HG02938 (cell line): ENCODE data around the gene PCDHGA4.
A peak's percentile ranks its signal among the peaks of the same experiment; 100 is the strongest.
"Not testable (repeated sequence)": the region's sequence is repeated elsewhere in the genome, so short reads cannot be mapped to it uniquely, and the experiment has no call there.

Experiments
- ATAC-seq: cut with Tn5 transposase; IDR thresholded peaks from one replicate; pipeline ENCODE4 v1.9.1; 2021; ENCODE audit warnings: mild to moderate bottlenecking, moderate library complexity; ENCODE audit not compliant: unreplicated experiment

The PCDHGA4 gene

GRCh38 chr5:141346017-141346416, 8.8 kb upstream of the PCDHGA4 start:
- ATAC-seq = not testable (repeated sequence)

GRCh38 chr5:141349917-141350619, 4.8 kb upstream of the PCDHGA4 start, which contains the start of gene PCDHGB1:
Gene PCDHGB1 (plus strand): TSS chr5:141350099. CDS start chr5:141350261, 162 bp downstream.
- peak; percentile 83 for ATAC-seq

GRCh38 chr5:141351591-141351990, 3.2 kb upstream of the PCDHGA4 start:
- ATAC-seq = no peak

- ATAC-seq = no peak
Observed at GRCh38 chr5:141355641-141356040, 820 bp downstream of the PCDHGA4 start.

GRCh38 chr5:141356133-141356532, 1.3 kb downstream of the PCDHGA4 start:
- ATAC-seq = no peak

- ATAC-seq = no peak
Observed at GRCh38 chr5:141356950-141357349, 2.1 kb downstream of the PCDHGA4 start.

GRCh38 chr5:141359790-141360426, 5.1 kb downstream of the PCDHGA4 start, which contains the start of gene PCDHGB2:
Gene PCDHGB2 (plus strand): TSS chr5:141359994. CDS start chr5:141360136, 142 bp downstream.
- peak; percentile 78 for ATAC-seq

GRCh38 chr5:141360685-141361084, 5.9 kb downstream of the PCDHGA4 start:
- no peak for ATAC-seq

GRCh38 chr5:141362719-141363118, 7.9 kb downstream of the PCDHGA4 start:
- no peak for ATAC-seq

GRCh38 chr5:141363952-141364660, 9.3 kb downstream of the PCDHGA4 start, which contains the start of gene PCDHGA5:
Gene PCDHGA5 (plus strand): TSS chr5:141364162. CDS start chr5:141364331, 169 bp downstream.
- no peak for ATAC-seq

GRCh38 chr5:141366016-141366896, 11.4 kb downstream of the PCDHGA4 start:
- no peak for ATAC-seq

- ATAC-seq = peak; percentile 64
Observed at GRCh38 chr5:141369994-141370848, 15.4 kb downstream of the PCDHGA4 start, which contains the start of gene PCDHGB3. Gene PCDHGB3 (plus strand): TSS chr5:141370242. CDS start chr5:141370395, 153 bp downstream.

- no peak for ATAC-seq
Observed at GRCh38 chr5:141371572-141372475, 17.0 kb downstream of the PCDHGA4 start.

- ATAC-seq = no peak
Observed at GRCh38 chr5:141373673-141374317, 19.0 kb downstream of the PCDHGA4 start, which contains the start of gene PCDHGA6. Gene PCDHGA6 (plus strand): TSS chr5:141373891. CDS start chr5:141374084, 193 bp downstream.

GRCh38 chr5:141374627-141375026, 19.8 kb downstream of the PCDHGA4 start:
- ATAC-seq = no peak

- ATAC-seq = not testable (repeated sequence)
Observed at GRCh38 chr5:141375444-141376155, 20.8 kb downstream of the PCDHGA4 start.
